GM19324 (cell line): Measurements from ENCODE around the gene ADAMTS2.

ENCODE experiments used
- ATAC-seq: cut with Tn5 transposase; IDR thresholded peaks from one replicate; pipeline ENCODE4 v1.9.1; 2021; ENCODE audit warnings: mild to moderate bottlenecking, moderate library complexity; ENCODE audit not compliant: unreplicated experiment, low FRiP score

Gene ADAMTS2

GRCh38 chr5:179240561-179240960 is 104.7 kb downstream of the ADAMTS2 start:
- ATAC-seq = no peak

- ATAC-seq = no peak
Observed at GRCh38 chr5:179239256-179240135, 105.8 kb downstream of the ADAMTS2 start.

- no peak for ATAC-seq
Observed at GRCh38 chr5:179238628-179238970, 106.7 kb downstream of the ADAMTS2 start.

GRCh38 chr5:179237770-179238627 is 107.3 kb downstream of the ADAMTS2 start:
- ATAC-seq = no peak

GRCh38 chr5:179235416-179236400 is 109.6 kb downstream of the ADAMTS2 start:
- ATAC-seq = no peak

- no peak for ATAC-seq
Observed at GRCh38 chr5:179234563-179235135, 110.6 kb downstream of the ADAMTS2 start.

- ATAC-seq = no peak
Observed at GRCh38 chr5:179233909-179234562, 111.2 kb downstream of the ADAMTS2 start.

- ATAC-seq = no peak
Observed at GRCh38 chr5:179232091-179232735, 113.0 kb downstream of the ADAMTS2 start.

- no peak for ATAC-seq
Observed at GRCh38 chr5:179231309-179231708, 114.0 kb downstream of the ADAMTS2 start.

GRCh38 chr5:179230061-179230461 is 115.2 kb downstream of the ADAMTS2 start:
- no peak for ATAC-seq

GRCh38 chr5:179229331-179229831 is 115.9 kb downstream of the ADAMTS2 start:
- ATAC-seq = no peak

- no peak for ATAC-seq
Observed at GRCh38 chr5:179228341-179229121, 116.7 kb downstream of the ADAMTS2 start.

GRCh38 chr5:179227580-179228311 is 117.5 kb downstream of the ADAMTS2 start:
- ATAC-seq = no peak

- ATAC-seq = no peak
Observed at GRCh38 chr5:179227229-179227579, 118.1 kb downstream of the ADAMTS2 start.

GRCh38 chr5:179226696-179227095 is 118.6 kb downstream of the ADAMTS2 start:
- ATAC-seq = no peak

- no peak for ATAC-seq
Observed at GRCh38 chr5:179225387-179225786, 119.9 kb downstream of the ADAMTS2 start.

GRCh38 chr5:179224741-179225140 is 120.5 kb downstream of the ADAMTS2 start:
- no peak for ATAC-seq
